Endothelial cell of umbilical vein (primary cell): ENCODE data around the gene PLXNB3. TPM values are rescaled to one million over a fixed set of nuclear protein-coding genes. Genes with fewer than 3 reads are reported as not detected.

ENCODE experiments used
- BruUV-seq: library from RNA; stranded (reverse); fragments of 400-500 nt; replicated peaks from 2 replicates; lab custom pipeline; 2021; lab: Mats Ljungman, UMichigan
- CTCF ChIA-PET: fragments of 300-600, 350-600 bp; sonication (Branson Sonifier 250); formaldehyde crosslinking; loops from one replicate; lab custom pipeline; 2021; ENCODE audit warnings: antibody characterized with exemption, inconsistent platforms; lab: Charles Lee
- POLR2A ChIA-PET: fragments of 300-600, 350-600 bp; sonication (Branson Sonifier 250); formaldehyde crosslinking; loops from one replicate; lab custom pipeline; 2021; ENCODE audit warnings: antibody characterized with exemption, inconsistent platforms; lab: Charles Lee
- DNase-seq: peaks from one replicate; pipeline ENCODE4 v3.0.0-alpha.2; 2011; ENCODE audit warnings: low read depth, low spot score
- FAIRE-seq: peaks from 2 replicates; lab custom pipeline; 2011; peaks lifted over from hg19 to GRCh38; lab: Jason Lieb, UNC
- H2AFZ ChIP-seq: 2 replicates; pipeline ENCODE4 v1.6.0; 2012; ENCODE audit warnings: low read depth, low read length, control low read depth, inconsistent platforms
- H3K27ac ChIP-seq: 2 replicates; pipeline ENCODE4 v1.5.1; 2011; ENCODE audit warnings: low read depth, mild to moderate bottlenecking, control low read depth, low read length, moderate library complexity; ENCODE audit not compliant: insufficient read depth
- H3K27me3 ChIP-seq, 2 experiments: 2 replicates each; pipeline versions ENCODE4 v1.6.0 to v1.6.1; 2011; ENCODE audit warnings: low read length in 2 of 2, mixed read lengths in 1 of 2; ENCODE audit not compliant: control insufficient read depth in 2 of 2, insufficient read depth in 2 of 2
- H3K36me3 ChIP-seq, 2 experiments: 2 replicates in 1 of 2; 3 replicates in 1 of 2; pipeline ENCODE4 v1.5.1; 2011; ENCODE audit warnings: low read length in 2 of 2, mild to moderate bottlenecking in 1 of 2, moderate library complexity in 1 of 2; ENCODE audit not compliant: control insufficient read depth in 2 of 2, insufficient read depth in 2 of 2; ENCODE audit errors: extremely low read depth in 1 of 2
- H3K4me1 ChIP-seq: 3 replicates; pipeline ENCODE4 v1.5.1; 2011; ENCODE audit warnings: mild to moderate bottlenecking, low read length; ENCODE audit not compliant: control insufficient read depth, insufficient read depth; ENCODE audit errors: extremely low read depth
- H3K4me2 ChIP-seq: 2 replicates; pipeline ENCODE4 v1.6.1; 2011; ENCODE audit warnings: low read length, control low read depth, mixed read lengths; ENCODE audit not compliant: insufficient read depth
- H3K4me3 ChIP-seq, 3 experiments: fragments of 200-600 bp in 1 of 3; sonication (generic), shearing (Covaris generic) in 1 of 3; replicated peaks in 1 of 3; 2 replicates each; pipeline ENCODE4 v1.5.1; 2011 to 2016; ENCODE audit warnings: control low read depth in 3 of 3, low read length in 3 of 3, mild to moderate bottlenecking in 2 of 3, inconsistent platforms in 1 of 3, low read depth in 1 of 3, moderate library complexity in 1 of 3; ENCODE audit not compliant: insufficient read depth in 1 of 3
- H3K79me2 ChIP-seq: 2 replicates; pipeline ENCODE4 v1.6.0; 2012; ENCODE audit warnings: low read length, inconsistent platforms; ENCODE audit not compliant: control insufficient read depth, insufficient read depth
- H3K9ac ChIP-seq: replicated peaks from 2 replicates; pipeline ENCODE3; 2011; ENCODE audit warnings: low read length, control low read depth; ENCODE audit not compliant: insufficient read depth; ENCODE audit errors: extremely low read depth
- H3K9me1 ChIP-seq: replicated peaks from 3 replicates; pipeline ENCODE4 v1.6.0; 2011; ENCODE audit warnings: mild to moderate bottlenecking, low read length; ENCODE audit not compliant: control insufficient read depth, insufficient read depth; ENCODE audit errors: extremely low read depth
- H3K9me3 ChIP-seq: replicated peaks from 2 replicates; pipeline ENCODE4 v1.5.1; 2012; ENCODE audit warnings: low read length, inconsistent platforms; ENCODE audit not compliant: control insufficient read depth, insufficient read depth
- H4K20me1 ChIP-seq: replicated peaks from 2 replicates; pipeline ENCODE3; 2011; ENCODE audit warnings: mild to moderate bottlenecking, low read length; ENCODE audit not compliant: control insufficient read depth, insufficient read depth; ENCODE audit errors: extremely low read depth
- EZH2 ChIP-seq: IDR thresholded peaks from 2 replicates; pipeline ENCODE4 v1.6.1; 2012; ENCODE audit warnings: borderline replicate concordance, low read depth, mild to moderate bottlenecking, moderate library complexity, low read length, inconsistent platforms; ENCODE audit not compliant: severe bottlenecking
- FOS ChIP-seq: IDR thresholded peaks from 2 replicates; pipeline ENCODE4 v1.6.1; 2011; ENCODE audit warnings: mild to moderate bottlenecking, low read length, moderate library complexity, borderline replicate concordance; ENCODE audit not compliant: insufficient read depth
- GATA2 ChIP-seq: IDR thresholded peaks from 2 replicates; pipeline ENCODE4 v1.7.0; 2011; ENCODE audit warnings: low read depth, mild to moderate bottlenecking, moderate library complexity, mixed read lengths, low read length; ENCODE audit not compliant: insufficient read length, insufficient read depth
- JUN ChIP-seq: IDR thresholded peaks from 2 replicates; pipeline ENCODE4 v1.6.1; 2011; ENCODE audit warnings: borderline replicate concordance, low read depth; ENCODE audit not compliant: insufficient read length, insufficient read depth
- MYC ChIP-seq: IDR thresholded peaks from one replicate; pipeline ENCODE4 v1.6.1; 2011; ENCODE audit warnings: mild to moderate bottlenecking, low read depth, low read length
- POLR2A ChIP-seq: IDR thresholded peaks from 2 replicates; pipeline ENCODE4 v1.6.1; 2012; ENCODE audit warnings: low read depth, mild to moderate bottlenecking, control low read depth, low read length
- POLR2AphosphoS5 ChIP-seq: IDR thresholded peaks from 2 replicates; pipeline ENCODE4 v1.6.1; 2012; ENCODE audit warnings: low read depth, mild to moderate bottlenecking, control low read depth, low read length, moderate library complexity; ENCODE audit not compliant: insufficient read depth
- dilution Hi-C: fragments of 300-500 bp; cut with MboI; formaldehyde crosslinking; loops from one replicate; pipeline ENCODE4 v1.15.0; 2019; ENCODE audit warnings: low sequenced_read_pairs; ENCODE audit not compliant: extremely low pct_ligation_motif_present
- intact Hi-C: fragments of 100-400 bp; cut with micrococcal nuclease; formaldehyde crosslinking; loops from one replicate; pipeline ENCODE4 v1.10.0; 2022
- polyA plus RNA-seq, 4 experiments: library from polyadenylated mRNA; depleted of rRNA in 3 of 4; stranded (reverse) in 3 of 4; unstranded in 1 of 4; fragments of >200 nt; gene quantifications; 2 replicates each; pipeline versions ENCODE4 v1.2.1 to v1.2.3, GENCODE V29; 2011 to 2012; ENCODE audit warnings: missing spikeins in 1 of 4
- total RNA-seq: library from RNA; stranded (reverse); gene quantifications from 2 replicates; pipeline ENCODE4 v1.2.3, GENCODE V29; 2021
- TF ChIP-seq, protein P1 (sequence below): IDR thresholded peaks from 2 replicates; pipeline ENCODE4 v1.6.1; 2011; ENCODE audit not compliant: insufficient read depth, insufficient read length
- TF ChIP-seq, protein P2 (sequence below), 2 donors: IDR thresholded peaks; 1 replicate in 1 of 2; 2 replicates in 1 of 2; pipeline ENCODE4 v1.5.1; 2011; ENCODE audit warnings: low read length in 2 of 2, mild to moderate bottlenecking in 2 of 2, moderate library complexity in 2 of 2, control low read depth in 1 of 2, inconsistent platforms in 1 of 2, low read depth in 1 of 2; ENCODE audit not compliant: insufficient read depth in 1 of 2; ENCODE audit errors: extremely low read depth in 1 of 2

Gene PLXNB3
- total and polyA plus RNA-seq, 2 donors (not counting 3 experiments of a cell fraction or from before 2014, with no cell fraction given), result 19.0 to 31.4 TPM

DNA sequence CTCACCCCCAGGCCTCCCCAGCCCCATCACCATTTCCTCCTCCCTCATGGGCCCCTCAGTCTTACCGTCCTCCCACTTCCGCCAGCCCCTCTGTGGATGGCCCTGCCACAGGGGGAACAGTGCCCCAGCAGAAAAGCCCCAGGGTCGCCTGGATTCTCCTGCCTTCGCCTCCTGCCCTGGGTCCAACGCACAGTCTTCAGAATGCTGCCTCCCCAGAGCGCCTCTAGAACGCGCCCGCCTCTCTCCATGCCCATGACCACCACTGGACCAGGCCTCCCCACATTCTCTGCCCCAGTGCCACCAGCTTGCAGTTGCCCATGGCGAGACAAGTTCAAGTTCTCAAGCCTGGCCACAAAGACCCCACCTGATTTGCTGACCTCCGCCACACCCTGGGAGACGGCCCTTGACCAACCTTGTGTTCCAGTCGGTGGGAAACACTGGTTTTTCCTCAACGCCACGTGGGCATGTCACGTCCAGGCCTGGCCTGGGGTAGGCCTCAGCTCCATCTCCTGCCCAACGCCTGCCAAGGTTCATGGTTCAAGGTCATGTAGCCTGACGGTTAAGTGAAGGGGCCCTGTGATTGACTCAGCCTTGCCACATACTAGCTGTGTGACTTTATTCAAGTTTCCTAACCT is 634 bp upstream of the PLXNB3 start:
- peaks cover 20% of the 10 kb centered on the region for H3K4me1 ChIP-seq
- no peaks in the 10 kb centered on the region for H3K9me3 ChIP-seq
- H3K9me1 ChIP-seq, result no peaks in the 10 kb centered on the region
- ChIA-PET CTCF (interaction anchor here (1.1 to 4.6 kb wide), 4 partner anchors 8 to 186 kb away, joined by 3 to 68 read pairs (median 12); no protein-coding TSS in a partner anchor), POLR2A (no interaction called here)
- intact Hi-C loops (loop anchor here (10.0 kb wide), 1 partner anchor 281 kb away; no protein-coding TSS in a partner anchor), dilution Hi-C loops (no loop called here)
- no peak overlapping the region for H3K27ac ChIP-seq
- no peaks in the 10 kb centered on the region for H3K79me2 ChIP-seq
- DNase-seq (no peak), FAIRE-seq (no peak)
- no peaks in the 10 kb centered on the region for H4K20me1 ChIP-seq
- H3K4me2 ChIP-seq, result no peak overlapping the region
- no peak overlapping the region for H2AFZ ChIP-seq
- no peaks in the 10 kb centered on the region for H3K27me3 ChIP-seq
- BruUV-seq, result no TSS peak
- H3K9ac ChIP-seq, result no peak overlapping the region
- no peaks in the 10 kb centered on the region for H3K36me3 ChIP-seq
- H3K4me3 ChIP-seq, result no peak overlapping the region
- TF ChIP-seq POLR2AphosphoS5, result no peak
- TF ChIP-seq MYC, result no peak
- TF ChIP-seq, protein P1, sequence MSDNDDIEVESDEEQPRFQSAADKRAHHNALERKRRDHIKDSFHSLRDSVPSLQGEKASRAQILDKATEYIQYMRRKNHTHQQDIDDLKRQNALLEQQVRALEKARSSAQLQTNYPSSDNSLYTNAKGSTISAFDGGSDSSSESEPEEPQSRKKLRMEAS, result no peak
- TF ChIP-seq GATA2, result no peak
- TF ChIP-seq EZH2, result no peak
- no peak for TF ChIP-seq JUN
- TF ChIP-seq, protein P2, sequence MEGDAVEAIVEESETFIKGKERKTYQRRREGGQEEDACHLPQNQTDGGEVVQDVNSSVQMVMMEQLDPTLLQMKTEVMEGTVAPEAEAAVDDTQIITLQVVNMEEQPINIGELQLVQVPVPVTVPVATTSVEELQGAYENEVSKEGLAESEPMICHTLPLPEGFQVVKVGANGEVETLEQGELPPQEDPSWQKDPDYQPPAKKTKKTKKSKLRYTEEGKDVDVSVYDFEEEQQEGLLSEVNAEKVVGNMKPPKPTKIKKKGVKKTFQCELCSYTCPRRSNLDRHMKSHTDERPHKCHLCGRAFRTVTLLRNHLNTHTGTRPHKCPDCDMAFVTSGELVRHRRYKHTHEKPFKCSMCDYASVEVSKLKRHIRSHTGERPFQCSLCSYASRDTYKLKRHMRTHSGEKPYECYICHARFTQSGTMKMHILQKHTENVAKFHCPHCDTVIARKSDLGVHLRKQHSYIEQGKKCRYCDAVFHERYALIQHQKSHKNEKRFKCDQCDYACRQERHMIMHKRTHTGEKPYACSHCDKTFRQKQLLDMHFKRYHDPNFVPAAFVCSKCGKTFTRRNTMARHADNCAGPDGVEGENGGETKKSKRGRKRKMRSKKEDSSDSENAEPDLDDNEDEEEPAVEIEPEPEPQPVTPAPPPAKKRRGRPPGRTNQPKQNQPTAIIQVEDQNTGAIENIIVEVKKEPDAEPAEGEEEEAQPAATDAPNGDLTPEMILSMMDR (IDR thresholded peaks at IDR 0.05; ENCODE audit: extremely low read depth in 1 of 2, insufficient read depth in 1 of 2, low read depth in 1 of 2, low read length in 2 of 2), result no peak
- TF ChIP-seq FOS, result no peak
- TF ChIP-seq POLR2A, result no peak
